NCI-H2196 treated with DMSO at 0.1 percent for 48 hours (cell line): Measurements from ENCODE around the gene FSTL3.

Experiments used
- DNase-seq: peaks from one replicate; lab custom pipeline; 2025; ENCODE audit not compliant: unreplicated experiment; lab: John Stamatoyannopoulos, UW

Gene FSTL3

DNA sequence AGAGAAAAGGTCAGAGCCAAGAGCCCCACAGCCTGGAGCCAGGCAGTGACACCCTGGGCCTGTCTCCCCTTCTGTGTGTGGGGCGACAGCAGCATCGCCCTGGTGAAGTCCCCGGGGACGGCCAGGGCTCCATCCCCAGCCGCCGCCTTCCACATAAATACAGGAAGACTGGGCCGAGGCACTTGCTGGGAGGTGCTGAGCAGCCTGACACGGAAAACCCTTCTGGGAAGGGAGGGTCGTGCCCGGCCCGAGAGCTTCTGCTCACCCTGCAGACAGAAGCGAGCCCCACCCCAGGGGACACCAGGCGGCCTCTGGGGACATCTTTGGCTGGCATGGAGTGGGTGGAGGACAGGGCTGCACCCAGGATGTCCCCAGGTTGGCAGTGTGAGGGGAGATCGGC lies 31.4 kb upstream of the FSTL3 start:
- DNase-seq = no peak

- no peak for DNase-seq
These were observed 30.0 kb upstream of the FSTL3 start for GRCh38 chr19:645912-646778.

GRCh38 chr19:646779-647565 lies 29.2 kb upstream of the FSTL3 start:
- no peak for DNase-seq

DNA sequence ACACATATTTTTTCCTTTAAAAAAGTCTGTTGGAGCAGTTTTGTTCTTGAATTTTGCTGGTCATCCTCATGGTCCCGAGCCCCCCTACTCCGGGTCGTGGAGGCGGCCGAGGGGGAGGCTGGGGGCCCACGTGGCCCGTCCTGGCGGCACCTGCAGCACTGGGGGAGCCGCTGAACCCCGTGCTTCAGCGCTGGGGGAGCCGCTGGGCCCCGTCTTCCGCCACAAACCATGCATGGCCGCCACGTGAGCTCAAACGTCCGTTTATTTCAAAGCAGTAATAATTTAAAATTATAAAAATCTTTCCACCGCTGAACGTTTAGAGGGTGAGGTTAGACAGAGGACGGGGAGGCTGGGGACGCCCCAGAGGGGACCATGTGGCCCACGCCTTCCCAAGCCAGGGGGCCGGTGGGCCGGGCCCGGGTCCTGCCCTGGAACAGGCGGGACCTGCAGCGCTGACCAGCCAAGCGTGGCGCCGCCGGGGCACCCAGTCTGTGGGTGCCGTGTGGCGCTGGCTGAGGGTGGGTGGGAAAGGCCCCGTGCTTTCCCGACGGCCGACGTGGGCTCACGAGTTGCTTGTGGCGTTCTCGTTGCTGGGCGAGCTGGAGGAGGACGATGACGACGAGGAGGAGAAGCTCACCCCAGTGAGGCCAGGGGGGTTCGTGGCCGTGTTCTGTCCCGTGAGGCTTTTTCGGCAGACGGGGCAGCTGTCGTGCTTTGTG lies 28.5 kb upstream of the FSTL3 start:
- DNase-seq = no peak

- DNase-seq = no peak
These were observed 27.9 kb upstream of the FSTL3 start for GRCh38 chr19:648305-648704.

DNA sequence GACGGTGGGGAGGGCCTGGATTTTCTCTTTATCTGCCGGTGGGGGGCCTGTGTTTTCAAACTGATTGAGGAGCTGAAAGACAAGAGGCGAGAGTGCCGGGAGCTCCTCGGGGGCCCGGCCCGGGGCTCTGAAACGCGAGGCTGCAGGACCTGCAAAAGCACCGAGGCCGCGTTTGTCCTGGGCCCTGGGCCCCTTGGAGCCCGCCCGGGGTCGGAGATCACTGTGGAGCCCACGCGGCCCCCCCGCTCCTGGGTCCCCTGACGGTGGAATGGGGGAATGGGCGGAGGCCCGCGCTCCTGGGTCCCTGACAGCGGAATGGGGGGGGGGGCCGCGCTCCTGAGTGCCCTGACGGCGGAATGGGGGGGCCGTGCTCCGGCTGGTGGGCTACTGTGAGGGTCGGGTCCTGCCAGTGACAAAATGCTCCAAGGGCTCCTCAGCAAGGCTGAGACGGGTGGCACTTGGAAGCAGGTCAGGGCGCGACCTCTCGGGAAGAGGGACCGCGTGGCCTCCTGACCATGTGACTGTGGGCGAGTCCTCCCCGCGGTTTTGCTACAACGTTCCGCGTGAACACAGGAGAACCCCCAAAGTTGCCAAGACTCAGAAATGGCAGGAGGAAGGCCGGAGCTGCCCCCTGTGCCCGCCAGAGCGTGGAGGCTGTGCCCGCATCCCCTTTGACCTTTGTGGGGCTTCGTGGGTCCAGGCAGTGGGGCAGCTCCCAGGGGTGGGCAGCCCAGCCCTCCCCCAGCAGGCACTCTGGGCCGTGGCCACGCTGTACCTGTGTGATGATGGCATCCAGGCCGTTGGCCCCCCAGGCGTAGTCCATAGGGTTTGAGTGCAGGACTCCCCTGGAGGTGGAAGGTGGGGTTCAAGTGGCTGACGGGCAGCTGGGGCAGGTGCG lies 27.0 kb upstream of the FSTL3 start:
- no peak for DNase-seq

GRCh38 chr19:650121-650520 lies 26.1 kb upstream of the FSTL3 start:
- no peak for DNase-seq

GRCh38 chr19:651114-651818 lies 24.9 kb upstream of the FSTL3 start:
- DNase-seq = no peak

- no peak for DNase-seq
These were observed 24.2 kb upstream of the FSTL3 start for GRCh38 chr19:651991-652390.

GRCh38 chr19:652467-653389 lies 23.5 kb upstream of the FSTL3 start:
- DNase-seq = no peak

DNA sequence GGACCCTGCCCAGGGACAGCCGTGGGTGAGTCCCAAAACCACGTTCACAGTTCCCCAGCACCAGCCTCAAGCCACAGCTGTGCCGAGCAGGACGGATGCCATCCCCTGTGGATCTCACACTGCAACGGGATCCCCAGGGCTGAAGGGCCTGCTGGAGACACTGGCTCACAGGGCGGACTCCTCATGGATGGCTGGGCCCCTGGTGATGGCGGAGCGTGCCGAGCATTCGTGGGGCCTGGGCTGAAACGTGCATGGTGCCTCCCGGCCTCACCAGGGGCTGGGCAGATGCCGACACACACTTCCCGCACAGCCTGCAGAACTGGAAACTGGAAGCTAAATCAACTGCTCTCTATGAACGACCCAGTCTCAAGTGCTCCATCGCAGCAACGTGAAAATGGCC lies 22.8 kb upstream of the FSTL3 start:
- DNase-seq = no peak

GRCh38 chr19:655691-656090 lies 20.5 kb upstream of the FSTL3 start:
- DNase-seq = no peak

- DNase-seq = no peak
These were observed 19.2 kb upstream of the FSTL3 start for GRCh38 chr19:656751-657559.

DNA sequence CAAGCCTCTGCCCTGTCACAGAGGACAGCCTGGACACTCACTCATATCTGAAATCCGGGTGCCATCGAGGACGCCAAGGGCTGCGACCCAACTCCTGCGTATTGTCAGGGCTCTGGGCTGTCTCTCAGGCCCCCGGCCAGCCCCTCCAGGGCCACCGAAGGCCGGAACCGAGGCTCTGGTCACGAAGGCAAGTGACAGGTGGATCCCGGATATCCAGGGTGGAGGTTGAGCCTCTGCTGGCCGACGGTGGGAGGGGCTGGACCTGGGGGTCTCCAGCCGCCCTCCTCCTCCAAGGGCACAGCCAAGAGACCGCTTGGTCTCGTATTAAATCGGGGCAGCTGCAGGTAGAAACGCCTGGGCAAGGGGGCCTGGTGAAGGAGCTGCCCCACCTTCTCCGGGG lies 18.6 kb upstream of the FSTL3 start:
- DNase-seq = no peak

DNA sequence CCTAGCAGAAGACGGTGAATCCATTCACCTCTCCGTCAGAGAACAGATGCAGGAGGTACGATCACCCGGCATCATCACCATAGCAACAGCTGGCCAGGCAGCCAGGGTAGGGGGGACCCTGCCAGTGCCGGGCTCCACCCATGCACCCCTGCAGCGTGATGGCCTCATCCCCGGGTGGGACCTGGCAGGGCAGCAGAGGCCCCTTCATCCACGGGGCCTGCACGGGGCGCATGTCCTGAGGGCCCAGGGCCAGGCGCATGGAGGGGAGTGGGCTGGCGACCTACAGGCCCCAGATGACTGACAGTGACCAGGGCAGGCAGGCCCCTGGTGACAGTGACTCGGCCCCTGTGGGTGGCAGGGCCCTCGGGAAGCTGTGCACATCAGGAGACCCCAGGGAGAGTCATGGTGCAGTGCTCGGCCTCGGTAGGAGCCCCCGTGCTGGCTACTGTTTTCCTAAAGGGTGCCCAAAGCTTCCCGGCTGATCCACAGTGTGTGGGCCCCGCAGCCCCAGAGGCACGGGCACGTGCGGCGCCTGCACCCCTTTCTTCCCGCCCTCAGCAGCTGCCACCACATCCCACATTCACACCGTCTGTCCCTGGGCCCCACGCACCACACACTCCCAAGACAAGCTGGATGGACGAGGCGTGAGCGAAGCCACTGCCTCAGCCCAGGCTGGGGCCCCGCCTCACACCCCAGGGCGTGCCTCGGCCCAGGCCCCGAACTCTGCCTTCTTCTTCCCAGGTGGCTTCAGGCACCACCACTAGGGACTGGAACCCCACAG lies 17.9 kb upstream of the FSTL3 start:
- DNase-seq = no peak

- DNase-seq = no peak
These were observed 17.0 kb upstream of the FSTL3 start for GRCh38 chr19:658916-659839.
